ENCODE data around the gene NRG3.

The NRG3 gene

DNA sequence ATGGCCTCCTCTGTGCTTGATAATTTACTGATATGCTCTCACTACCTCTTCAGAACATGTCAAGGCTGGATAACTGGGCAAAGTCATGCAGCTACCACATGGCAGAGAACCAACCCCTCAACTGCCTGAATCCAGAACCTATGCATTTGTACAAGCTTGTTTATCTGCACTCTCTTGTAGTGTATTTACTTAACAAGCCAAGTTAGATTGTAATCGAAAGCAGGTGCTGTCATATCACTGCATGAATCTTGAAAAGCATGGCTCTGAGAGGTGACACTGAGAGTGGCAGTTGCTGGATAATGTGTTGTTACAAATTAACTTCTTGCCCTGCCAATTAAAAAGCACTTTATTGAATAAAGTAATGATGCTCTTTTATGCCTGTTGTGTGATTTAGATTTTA is 588.6 kb downstream of the NRG3 start:
- H3K4me3 ChIP-seq (ENCODE audit: low read length in 2 of 2), result no peak overlapping the region
- no peak overlapping the region for H3K27ac ChIP-seq (ENCODE audit: low read depth in 2 of 2, low read length in 2 of 2)
- no peaks in the 10 kb centered on the region for H3K4me1 ChIP-seq (ENCODE audit: control insufficient read depth in 2 of 2, insufficient read depth in 2 of 2, low read length in 2 of 2)
- no peaks in the 10 kb centered on the region for H3K27me3 ChIP-seq (ENCODE audit: control insufficient read depth in 2 of 2, insufficient read depth in 2 of 2, low read length in 2 of 2)
- no peaks in the 10 kb centered on the region for H3K36me3 ChIP-seq (ENCODE audit: control insufficient read depth in 2 of 2, insufficient read depth in 2 of 2, low read length in 2 of 2)
- no peaks in the 10 kb centered on the region for H3K9me3 ChIP-seq (ENCODE audit: control insufficient read depth in 2 of 2, low read length in 2 of 2)
- H3K9ac ChIP-seq (ENCODE audit: low read depth in 1 of 2, low read length in 2 of 2), result no peak overlapping the region

DNA sequence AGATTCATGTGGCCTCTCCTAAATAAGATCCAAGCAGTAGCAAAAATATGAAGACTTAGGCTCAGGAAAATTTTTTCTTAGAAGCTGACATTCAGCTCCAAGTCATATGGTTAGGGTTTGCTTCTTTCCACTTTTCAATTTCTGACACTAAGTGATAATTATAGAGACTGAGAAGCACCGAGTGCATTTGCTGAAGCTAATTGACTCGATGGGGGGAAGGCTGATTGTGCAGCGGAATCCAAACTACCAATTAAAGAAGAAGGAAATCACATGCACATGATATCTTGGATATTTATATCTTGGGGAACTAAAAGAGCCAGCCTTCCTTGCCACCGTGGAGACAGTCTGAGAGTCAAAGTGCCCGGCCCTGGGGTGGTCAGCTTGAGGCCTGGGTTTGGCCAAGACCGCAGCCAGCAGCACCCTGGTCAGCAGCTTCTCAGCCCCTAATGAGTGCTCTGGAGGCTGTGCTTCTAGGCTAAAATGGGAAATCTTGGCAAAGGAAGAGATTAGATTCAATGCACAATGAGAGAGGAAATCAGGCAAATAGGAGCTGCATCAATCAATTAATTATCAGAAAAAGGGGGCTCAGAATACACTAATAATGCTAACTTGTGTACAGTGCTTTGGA is 589.3 kb downstream of the NRG3 start:
- H3K4me3 ChIP-seq (ENCODE audit: low read length in 2 of 2), result no peak overlapping the region
- no peaks in the 10 kb centered on the region for H3K9me3 ChIP-seq (ENCODE audit: control insufficient read depth in 2 of 2, low read length in 2 of 2)
- H3K9ac ChIP-seq (ENCODE audit: low read depth in 1 of 2, low read length in 2 of 2), result no peak overlapping the region
- no peaks in the 10 kb centered on the region for H3K4me1 ChIP-seq (ENCODE audit: control insufficient read depth in 2 of 2, insufficient read depth in 2 of 2, low read length in 2 of 2)
- no peak overlapping the region for H3K27ac ChIP-seq (ENCODE audit: low read depth in 2 of 2, low read length in 2 of 2)
- H3K27me3 ChIP-seq (ENCODE audit: control insufficient read depth in 2 of 2, insufficient read depth in 2 of 2, low read length in 2 of 2), result no peaks in the 10 kb centered on the region
- no peaks in the 10 kb centered on the region for H3K36me3 ChIP-seq (ENCODE audit: control insufficient read depth in 2 of 2, insufficient read depth in 2 of 2, low read length in 2 of 2)

DNA sequence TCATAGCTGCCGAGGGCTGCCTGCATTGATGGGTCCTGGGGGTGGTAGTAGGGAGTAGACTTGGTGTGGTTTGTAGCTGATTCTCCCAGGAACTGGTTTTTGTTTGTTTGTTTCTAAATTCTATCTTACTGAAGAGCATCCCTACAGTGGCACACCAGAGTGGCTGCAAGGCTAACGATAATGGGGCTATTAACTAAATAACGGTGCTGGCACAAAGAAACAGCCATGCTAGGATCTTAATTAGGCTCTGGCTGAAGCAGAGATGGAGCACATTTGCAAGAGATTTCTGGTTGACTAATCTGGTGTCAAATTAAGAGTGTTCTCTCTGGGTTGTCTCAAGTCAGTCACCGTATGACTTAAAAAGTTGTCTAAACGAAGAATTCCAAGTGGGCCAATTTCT is 590.0 kb downstream of the NRG3 start:
- Histone ChIP-seq H3K9ac (ENCODE audit: low read depth in 1 of 2, low read length in 2 of 2) (no peak overlapping the region), H3K4me3 (ENCODE audit: low read length in 2 of 2) (no peak overlapping the region), H3K27me3 (ENCODE audit: control insufficient read depth in 2 of 2, insufficient read depth in 2 of 2, low read length in 2 of 2) (no peaks in the 10 kb centered on the region), H3K27ac (ENCODE audit: low read depth in 2 of 2, low read length in 2 of 2) (no peak overlapping the region), H3K9me3 (ENCODE audit: control insufficient read depth in 2 of 2, low read length in 2 of 2) (no peaks in the 10 kb centered on the region), H3K4me1 (ENCODE audit: control insufficient read depth in 2 of 2, insufficient read depth in 2 of 2, low read length in 2 of 2) (no peaks in the 10 kb centered on the region), H3K36me3 (ENCODE audit: control insufficient read depth in 2 of 2, insufficient read depth in 2 of 2, low read length in 2 of 2) (no peaks in the 10 kb centered on the region)

DNA sequence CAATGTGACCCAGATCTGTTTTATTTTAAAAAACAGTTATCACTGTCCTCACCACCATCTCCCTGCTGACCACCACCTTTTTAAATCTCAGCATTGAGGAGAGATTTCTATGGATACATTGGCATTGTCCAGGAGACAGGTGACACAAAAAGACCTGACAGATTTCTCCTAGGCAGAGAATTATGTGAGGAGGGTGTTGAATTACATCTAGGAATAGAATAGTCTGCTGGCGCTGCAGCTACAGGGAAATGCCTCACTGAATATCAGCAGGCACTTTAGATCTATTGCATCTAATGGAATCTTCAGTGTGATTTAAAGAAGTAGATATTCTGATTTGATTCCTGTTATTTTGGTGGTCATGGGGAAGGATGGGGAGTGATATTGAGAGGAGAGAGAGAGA is 593.5 kb downstream of the NRG3 start:
- H3K9me3 ChIP-seq (ENCODE audit: control insufficient read depth in 2 of 2, low read length in 2 of 2), result no peaks in the 10 kb centered on the region
- H3K27me3 ChIP-seq (ENCODE audit: control insufficient read depth in 2 of 2, insufficient read depth in 2 of 2, low read length in 2 of 2), result no peaks in the 10 kb centered on the region
- no peak overlapping the region for H3K9ac ChIP-seq (ENCODE audit: low read depth in 1 of 2, low read length in 2 of 2)
- H3K36me3 ChIP-seq (ENCODE audit: control insufficient read depth in 2 of 2, insufficient read depth in 2 of 2, low read length in 2 of 2), result no peaks in the 10 kb centered on the region
- no peak overlapping the region for H3K27ac ChIP-seq (ENCODE audit: low read depth in 2 of 2, low read length in 2 of 2)
- H3K4me3 ChIP-seq (ENCODE audit: low read length in 2 of 2), result no peak overlapping the region
- no peaks in the 10 kb centered on the region for H3K4me1 ChIP-seq (ENCODE audit: control insufficient read depth in 2 of 2, insufficient read depth in 2 of 2, low read length in 2 of 2)

DNA sequence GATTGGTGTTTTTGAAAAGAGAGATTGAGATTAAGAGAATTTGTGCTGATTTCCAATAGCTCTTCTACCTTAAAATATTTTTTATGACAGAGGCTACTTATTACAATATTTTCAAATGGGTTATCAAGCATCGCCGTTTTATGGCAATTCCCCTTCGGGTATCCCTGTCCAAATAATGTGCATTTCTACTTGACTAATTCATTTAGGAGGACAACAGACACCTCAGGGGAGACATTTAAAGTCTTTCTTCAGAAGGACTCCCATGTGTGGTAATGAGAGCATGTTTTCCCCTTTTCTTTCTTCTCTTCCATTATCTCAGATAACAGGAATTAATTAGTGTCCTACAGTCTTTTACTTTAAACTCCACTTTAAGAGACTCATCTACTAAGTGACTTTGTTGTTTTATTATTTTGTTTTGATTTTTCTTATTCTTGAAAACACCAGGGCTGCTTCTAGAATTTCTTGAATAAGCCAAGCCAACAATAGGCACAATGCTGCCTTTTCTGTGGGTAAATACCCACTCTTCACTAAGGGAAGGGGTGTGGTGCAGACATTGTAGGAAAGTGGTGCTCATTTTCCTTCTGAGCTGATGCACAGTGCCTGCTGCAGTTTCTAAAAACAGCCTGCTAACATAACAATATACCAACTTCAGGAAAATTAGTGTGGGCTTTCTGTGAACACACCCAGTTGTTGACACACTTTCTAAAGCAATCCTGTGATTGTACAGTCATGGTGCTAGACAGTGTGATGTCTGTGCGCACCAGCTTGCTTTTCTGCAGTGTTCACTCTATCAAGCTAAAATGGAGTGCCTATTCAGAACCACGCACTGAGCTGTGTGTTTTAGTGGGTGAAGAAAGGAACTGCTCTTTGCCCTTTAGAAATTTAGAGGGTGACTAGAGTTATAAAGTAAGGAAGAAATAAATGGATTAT is 597.7 kb downstream of the NRG3 start:
- Histone ChIP-seq H3K9ac (ENCODE audit: low read depth in 1 of 2, low read length in 2 of 2) (no peak overlapping the region), H3K27me3 (ENCODE audit: control insufficient read depth in 2 of 2, insufficient read depth in 2 of 2, low read length in 2 of 2) (no peaks in the 10 kb centered on the region), H3K4me1 (ENCODE audit: control insufficient read depth in 2 of 2, insufficient read depth in 2 of 2, low read length in 2 of 2) (no peaks in the 10 kb centered on the region), H3K36me3 (ENCODE audit: control insufficient read depth in 2 of 2, insufficient read depth in 2 of 2, low read length in 2 of 2) (no peaks in the 10 kb centered on the region), H3K27ac (ENCODE audit: low read depth in 2 of 2, low read length in 2 of 2) (no peak overlapping the region), H3K4me3 (ENCODE audit: low read length in 2 of 2) (no peak overlapping the region), H3K9me3 (ENCODE audit: control insufficient read depth in 2 of 2, low read length in 2 of 2) (no peaks in the 10 kb centered on the region)

DNA sequence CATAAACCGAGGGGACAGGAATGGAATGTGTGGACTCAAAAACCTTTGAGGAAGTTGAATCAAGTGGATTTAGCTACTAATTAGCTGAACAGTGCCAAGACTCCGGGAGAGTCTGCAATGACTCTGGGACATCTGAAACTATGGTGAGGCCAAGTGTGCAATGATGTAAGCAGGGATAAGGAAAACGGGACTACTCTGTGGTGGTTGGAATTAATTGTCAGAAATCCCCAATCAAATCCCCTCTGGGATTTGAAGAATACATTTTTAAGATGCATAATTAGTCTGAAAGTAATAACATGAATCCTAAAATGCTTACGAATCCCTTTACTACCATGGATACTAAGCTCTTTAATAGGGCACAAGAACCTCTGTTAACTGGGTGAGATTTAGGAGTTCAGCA is 602.8 kb downstream of the NRG3 start:
- Histone ChIP-seq H3K9ac (ENCODE audit: low read depth in 1 of 2, low read length in 2 of 2) (no peak overlapping the region), H3K36me3 (ENCODE audit: control insufficient read depth in 2 of 2, insufficient read depth in 2 of 2, low read length in 2 of 2) (no peaks in the 10 kb centered on the region), H3K27ac (ENCODE audit: low read depth in 2 of 2, low read length in 2 of 2) (no peak overlapping the region), H3K4me3 (ENCODE audit: low read length in 2 of 2) (no peak overlapping the region), H3K4me1 (ENCODE audit: control insufficient read depth in 2 of 2, insufficient read depth in 2 of 2, low read length in 2 of 2) (no peaks in the 10 kb centered on the region), H3K9me3 (ENCODE audit: control insufficient read depth in 2 of 2, low read length in 2 of 2) (no peaks in the 10 kb centered on the region), H3K27me3 (ENCODE audit: control insufficient read depth in 2 of 2, insufficient read depth in 2 of 2, low read length in 2 of 2) (no peaks in the 10 kb centered on the region)

DNA sequence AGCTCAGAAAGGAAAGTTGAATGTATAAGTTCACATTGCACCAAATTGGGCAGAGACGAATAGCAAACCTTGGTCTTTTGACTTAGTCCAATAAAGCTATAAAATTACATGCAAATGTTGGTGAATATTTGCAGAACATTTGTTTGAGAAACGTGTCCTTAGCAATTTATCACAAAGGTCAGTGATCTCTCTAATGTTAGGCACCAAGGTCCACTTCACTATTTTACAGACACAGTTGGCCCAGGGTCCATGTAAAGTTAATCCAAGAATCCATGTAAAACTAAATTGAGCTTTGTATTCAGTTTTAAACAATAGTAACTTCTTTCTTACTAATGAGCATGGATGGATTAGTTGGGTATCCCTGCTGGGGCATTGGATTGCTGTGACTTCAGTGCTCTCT is 617.7 kb downstream of the NRG3 start:
- Histone ChIP-seq H3K4me3 (ENCODE audit: low read length in 2 of 2) (no peak overlapping the region), H3K9me3 (ENCODE audit: control insufficient read depth in 2 of 2, low read length in 2 of 2) (no peaks in the 10 kb centered on the region), H3K36me3 (ENCODE audit: control insufficient read depth in 2 of 2, insufficient read depth in 2 of 2, low read length in 2 of 2) (no peaks in the 10 kb centered on the region), H3K4me1 (ENCODE audit: control insufficient read depth in 2 of 2, insufficient read depth in 2 of 2, low read length in 2 of 2) (no peaks in the 10 kb centered on the region), H3K27me3 (ENCODE audit: control insufficient read depth in 2 of 2, insufficient read depth in 2 of 2, low read length in 2 of 2) (no peaks in the 10 kb centered on the region), H3K27ac (ENCODE audit: low read depth in 2 of 2, low read length in 2 of 2) (no peak overlapping the region), H3K9ac (ENCODE audit: low read depth in 1 of 2, low read length in 2 of 2) (no peak overlapping the region)

DNA sequence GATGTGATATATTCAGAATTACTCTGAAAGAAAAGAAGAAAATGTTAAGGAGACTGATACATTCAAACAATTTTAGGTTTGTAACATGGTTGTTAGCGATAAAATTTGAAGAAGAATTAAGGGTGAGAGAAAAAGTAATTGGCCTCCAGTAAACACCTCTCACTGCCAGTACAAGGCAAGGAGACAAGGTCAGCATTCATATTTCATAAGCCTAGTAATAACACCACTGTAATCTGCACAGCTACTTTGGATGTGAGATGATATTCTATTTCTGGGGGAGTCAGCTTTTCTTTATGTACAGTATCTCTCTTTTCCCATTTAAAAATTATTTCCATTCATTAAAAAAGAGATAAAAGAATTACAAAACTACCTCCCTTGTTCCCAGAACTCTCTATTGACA is 621.1 kb downstream of the NRG3 start:
- Histone ChIP-seq H3K4me3 (ENCODE audit: low read length in 2 of 2) (no peak overlapping the region), H3K27ac (ENCODE audit: low read depth in 2 of 2, low read length in 2 of 2) (no peak overlapping the region), H3K4me1 (ENCODE audit: control insufficient read depth in 2 of 2, insufficient read depth in 2 of 2, low read length in 2 of 2) (no peaks in the 10 kb centered on the region), H3K9me3 (ENCODE audit: control insufficient read depth in 2 of 2, low read length in 2 of 2) (no peaks in the 10 kb centered on the region), H3K36me3 (ENCODE audit: control insufficient read depth in 2 of 2, insufficient read depth in 2 of 2, low read length in 2 of 2) (no peaks in the 10 kb centered on the region), H3K27me3 (ENCODE audit: control insufficient read depth in 2 of 2, insufficient read depth in 2 of 2, low read length in 2 of 2) (no peaks in the 10 kb centered on the region), H3K9ac (ENCODE audit: low read depth in 1 of 2, low read length in 2 of 2) (no peak overlapping the region)

DNA sequence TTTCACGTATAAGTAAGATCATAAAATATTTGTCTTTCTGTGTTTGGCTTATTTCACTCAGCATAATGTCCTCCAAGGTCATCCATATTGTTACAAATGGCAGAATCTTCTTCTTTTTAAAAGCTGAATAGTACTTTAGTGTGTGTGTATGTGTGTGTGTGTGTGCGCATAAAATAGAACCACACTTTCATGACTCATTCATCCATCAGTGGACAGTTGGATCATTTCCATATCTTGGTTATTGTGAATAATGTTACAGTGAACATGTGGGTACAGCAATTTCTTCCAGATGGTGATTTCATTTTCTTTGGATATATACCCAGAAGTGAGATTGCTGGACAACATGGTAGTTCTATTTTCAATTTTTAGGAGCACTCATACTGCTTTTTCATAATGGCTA is 622.4 kb downstream of the NRG3 start:
- Histone ChIP-seq H3K4me1 (ENCODE audit: control insufficient read depth in 2 of 2, insufficient read depth in 2 of 2, low read length in 2 of 2) (no peaks in the 10 kb centered on the region), H3K4me3 (ENCODE audit: low read length in 2 of 2) (no peak overlapping the region), H3K9ac (ENCODE audit: low read depth in 1 of 2, low read length in 2 of 2) (no peak overlapping the region), H3K9me3 (ENCODE audit: control insufficient read depth in 2 of 2, low read length in 2 of 2) (no peaks in the 10 kb centered on the region), H3K36me3 (ENCODE audit: control insufficient read depth in 2 of 2, insufficient read depth in 2 of 2, low read length in 2 of 2) (no peaks in the 10 kb centered on the region), H3K27ac (ENCODE audit: low read depth in 2 of 2, low read length in 2 of 2) (no peak overlapping the region), H3K27me3 (ENCODE audit: control insufficient read depth in 2 of 2, insufficient read depth in 2 of 2, low read length in 2 of 2) (no peaks in the 10 kb centered on the region)

DNA sequence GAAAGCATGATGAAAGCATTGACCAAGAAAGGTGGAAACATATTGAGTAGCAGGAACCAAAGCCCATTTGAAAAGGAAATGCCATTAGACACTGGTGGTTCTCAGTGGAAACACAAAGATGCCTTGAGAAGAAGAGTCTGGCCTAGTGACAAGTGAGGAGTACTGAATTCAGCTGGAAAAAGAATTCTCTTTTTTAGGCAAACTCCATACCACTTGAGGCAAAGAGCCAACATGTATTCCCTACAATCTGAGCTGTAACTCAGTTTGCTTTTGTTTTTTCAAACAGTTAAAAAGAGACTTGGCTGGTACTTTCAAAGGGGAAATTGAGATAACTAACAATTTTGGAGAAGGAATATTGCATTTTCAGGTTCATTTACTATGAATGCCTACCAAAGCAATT is 624.0 kb downstream of the NRG3 start:
- H3K36me3 ChIP-seq (ENCODE audit: control insufficient read depth in 2 of 2, insufficient read depth in 2 of 2, low read length in 2 of 2), result no peaks in the 10 kb centered on the region
- no peaks in the 10 kb centered on the region for H3K27me3 ChIP-seq (ENCODE audit: control insufficient read depth in 2 of 2, insufficient read depth in 2 of 2, low read length in 2 of 2)
- H3K4me3 ChIP-seq (ENCODE audit: low read length in 2 of 2), result no peak overlapping the region
- H3K27ac ChIP-seq (ENCODE audit: low read depth in 2 of 2, low read length in 2 of 2), result no peak overlapping the region
- H3K9ac ChIP-seq (ENCODE audit: low read depth in 1 of 2, low read length in 2 of 2), result no peak overlapping the region
- H3K4me1 ChIP-seq (ENCODE audit: control insufficient read depth in 2 of 2, insufficient read depth in 2 of 2, low read length in 2 of 2), result no peaks in the 10 kb centered on the region
- H3K9me3 ChIP-seq (ENCODE audit: control insufficient read depth in 2 of 2, low read length in 2 of 2), result no peaks in the 10 kb centered on the region
